ENCODE measurements around the gene MYH4.

The MYH4 gene

GRCh38 chr17:10417431-10417830, 51.9 kb downstream of the MYH4 start:
- H2AFZ ChIP-seq (ENCODE audit: low read length): no peak overlapping the region
- H3K27me3 ChIP-seq (ENCODE audit: insufficient read depth, low read length, poor library complexity, severe bottlenecking): no peaks in the 10 kb centered on the region
- H3K9ac ChIP-seq (ENCODE audit: low read depth, low read length, poor library complexity, severe bottlenecking): no peak overlapping the region
- no peaks in the 10 kb centered on the region for H3K4me1 ChIP-seq (ENCODE audit: insufficient read depth, low read length, poor library complexity, severe bottlenecking)
- no peaks in the 10 kb centered on the region for H3K9me3 ChIP-seq (ENCODE audit: insufficient read depth, low read depth, low read length)
- H3K36me3 ChIP-seq (ENCODE audit: insufficient read depth, low read length): no peaks in the 10 kb centered on the region
- H3K79me2 ChIP-seq (ENCODE audit: insufficient read depth, low read length): no peaks in the 10 kb centered on the region
- no peaks in the 10 kb centered on the region for H3F3A ChIP-seq (ENCODE audit: low read depth)
- TF ChIP-seq CTCF (conservative IDR thresholded peaks at IDR 0.05; ENCODE audit: low read length) (no peak), EZH2phosphoT487 (IDR thresholded peaks at IDR 0.05; ENCODE audit: borderline replicate concordance) (no peak)
- H3K9me2 ChIP-seq (replicated peaks; ENCODE audit: low read depth, low read length): no peaks in the 10 kb centered on the region
- no peak overlapping the region for H3K4me3 ChIP-seq (ENCODE audit: low read length, poor library complexity, severe bottlenecking)
- no peaks in the 10 kb centered on the region for H4K20me1 ChIP-seq (ENCODE audit: insufficient read depth, low read length, poor library complexity, severe bottlenecking)
- H3K4me2 ChIP-seq (ENCODE audit: low read depth, low read length, poor library complexity, severe bottlenecking): no peak overlapping the region

GRCh38 chr17:10415161-10415560, 54.2 kb downstream of the MYH4 start:
- Histone ChIP-seq H3K4me2 (ENCODE audit: low read depth, low read length, poor library complexity, severe bottlenecking) (no peak overlapping the region), H3K9me3 (ENCODE audit: insufficient read depth, low read depth, low read length) (no peaks in the 10 kb centered on the region), H3F3A (ENCODE audit: low read depth) (no peaks in the 10 kb centered on the region), H3K4me1 (ENCODE audit: insufficient read depth, low read length, poor library complexity, severe bottlenecking) (no peaks in the 10 kb centered on the region), H3K4me3 (ENCODE audit: low read length, poor library complexity, severe bottlenecking) (no peak overlapping the region), H3K9ac (ENCODE audit: low read depth, low read length, poor library complexity, severe bottlenecking) (no peak overlapping the region), H2AFZ (ENCODE audit: low read length) (no peak overlapping the region), H3K36me3 (ENCODE audit: insufficient read depth, low read length) (no peaks in the 10 kb centered on the region), H4K20me1 (ENCODE audit: insufficient read depth, low read length, poor library complexity, severe bottlenecking) (no peaks in the 10 kb centered on the region), H3K79me2 (ENCODE audit: insufficient read depth, low read length) (no peaks in the 10 kb centered on the region), H3K27me3 (ENCODE audit: insufficient read depth, low read length, poor library complexity, severe bottlenecking) (no peaks in the 10 kb centered on the region), H3K9me2 (replicated peaks; ENCODE audit: low read depth, low read length) (no peaks in the 10 kb centered on the region)
- no peak for TF ChIP-seq EZH2phosphoT487 (IDR thresholded peaks at IDR 0.05; ENCODE audit: borderline replicate concordance)
- TF ChIP-seq CTCF (conservative IDR thresholded peaks at IDR 0.05; ENCODE audit: low read length): no peak

GRCh38 chr17:10403589-10403988, 65.8 kb downstream of the MYH4 start:
- Histone ChIP-seq H3K9ac (ENCODE audit: low read depth, low read length, poor library complexity, severe bottlenecking) (no peak overlapping the region), H3K27me3 (ENCODE audit: insufficient read depth, low read length, poor library complexity, severe bottlenecking) (no peaks in the 10 kb centered on the region), H3K36me3 (ENCODE audit: insufficient read depth, low read length) (no peaks in the 10 kb centered on the region), H3K9me3 (ENCODE audit: insufficient read depth, low read depth, low read length) (no peaks in the 10 kb centered on the region), H3K9me2 (replicated peaks; ENCODE audit: low read depth, low read length) (no peaks in the 10 kb centered on the region), H3K4me2 (ENCODE audit: low read depth, low read length, poor library complexity, severe bottlenecking) (no peak overlapping the region), H3K79me2 (ENCODE audit: insufficient read depth, low read length) (no peaks in the 10 kb centered on the region), H3F3A (ENCODE audit: low read depth) (no peaks in the 10 kb centered on the region), H4K20me1 (ENCODE audit: insufficient read depth, low read length, poor library complexity, severe bottlenecking) (no peaks in the 10 kb centered on the region), H3K4me3 (ENCODE audit: low read length, poor library complexity, severe bottlenecking) (no peak overlapping the region), H3K4me1 (ENCODE audit: insufficient read depth, low read length, poor library complexity, severe bottlenecking) (no peaks in the 10 kb centered on the region), H2AFZ (ENCODE audit: low read length) (no peak overlapping the region)
- TF ChIP-seq EZH2phosphoT487 (IDR thresholded peaks at IDR 0.05; ENCODE audit: borderline replicate concordance) (no peak), CTCF (conservative IDR thresholded peaks at IDR 0.05; ENCODE audit: low read length) (no peak)
